NCI-H2081 treated with DMSO at 0.1 percent for 48 hours (cell line): ENCODE data around the gene CDHR5.

ENCODE experiments used
- DNase-seq: peaks from one replicate; lab custom pipeline; 2025; lab: John Stamatoyannopoulos, UW

Gene CDHR5

DNA sequence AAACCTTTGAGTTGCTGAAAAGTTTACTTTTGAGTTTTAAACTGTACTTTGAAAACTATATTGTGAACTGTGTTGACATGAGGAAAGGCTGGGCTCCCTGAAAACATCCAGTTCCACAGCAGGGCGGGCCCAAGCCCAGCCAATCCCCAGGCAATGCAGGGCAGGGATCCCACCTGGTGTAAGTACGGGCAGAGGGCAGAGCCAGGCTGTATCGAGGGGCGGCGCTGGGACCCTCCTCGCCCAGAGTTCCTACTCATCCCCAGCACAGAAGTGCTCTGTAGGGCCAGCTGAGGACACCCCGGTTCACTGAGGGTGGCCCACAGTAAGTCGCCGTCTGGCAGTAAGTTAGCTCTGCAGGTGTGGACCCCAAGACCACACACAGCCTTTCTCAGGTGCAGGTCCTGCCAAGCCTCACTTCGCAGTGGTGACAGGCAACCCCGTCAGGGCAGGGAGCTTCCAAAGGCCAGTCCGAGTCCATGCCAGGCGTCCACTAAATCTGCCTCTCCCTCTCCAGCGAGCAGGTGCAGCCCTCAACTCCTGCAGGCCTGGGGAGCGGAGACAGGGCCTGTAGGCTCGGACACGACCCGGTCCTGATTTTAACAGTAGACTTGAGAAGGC is 57.6 kb downstream of the CDHR5 start:
- no peak for DNase-seq
